GM23338 (cell line): ENCODE results near the gene SYNPO2. TPM values are rescaled to one million over a fixed set of nuclear protein-coding genes. Genes with fewer than 3 reads are reported as not detected.

Experiments used
- ATAC-seq: fragments of 200-7000 bp; cut with Tn5 transposase; 3 replicates; pipeline ENCODE4 v1.9.1; 2020
- DNase-seq: peaks from one replicate; pipeline ENCODE4 v3.0.0-alpha.2; 2015; ENCODE audit warnings: low spot score
- H2AFZ ChIP-seq: fragments of 200-600 bp; sonication (generic); 2 replicates; pipeline ENCODE4 v1.8.0; 2016; ENCODE audit warnings: antibody characterized with exemption, mild to moderate bottlenecking, moderate library complexity
- H3F3A ChIP-seq: fragments of 200-600 bp; sonication (generic); replicated peaks from 2 replicates; pipeline ENCODE4 v1.8.0; 2017; ENCODE audit warnings: antibody characterized with exemption, mixed run types, low read depth
- H3K27ac ChIP-seq: fragments of 200-600 bp; sonication (generic); 2 replicates; pipeline ENCODE4 v1.6.1; 2016; ENCODE audit warnings: low read depth
- H3K27me3 ChIP-seq: fragments of 200-600 bp; sonication (generic); 2 replicates; pipeline ENCODE4 v1.8.0; 2016; ENCODE audit warnings: mild to moderate bottlenecking, mixed run types, moderate library complexity; ENCODE audit not compliant: insufficient read depth
- H3K36me3 ChIP-seq: fragments of 200-600 bp; sonication (generic); 2 replicates; pipeline ENCODE4 v1.8.0; 2016; ENCODE audit warnings: mild to moderate bottlenecking; ENCODE audit not compliant: insufficient read depth
- H3K4me1 ChIP-seq: fragments of 200-600 bp; sonication (generic); 2 replicates; pipeline ENCODE4 v1.8.0; 2016; ENCODE audit warnings: mild to moderate bottlenecking, moderate library complexity; ENCODE audit not compliant: insufficient read depth
- H3K4me2 ChIP-seq: fragments of 200-600 bp; sonication (generic); 2 replicates; pipeline ENCODE4 v1.7.1; 2017; ENCODE audit warnings: mixed run types
- H3K4me3 ChIP-seq: fragments of 200-600 bp; sonication (generic); 2 replicates; pipeline ENCODE4 v1.6.1; 2016; ENCODE audit warnings: mixed run types
- H3K79me2 ChIP-seq: fragments of 200-600 bp; sonication (generic); replicated peaks from 2 replicates; pipeline ENCODE4 v1.8.0; 2017; ENCODE audit warnings: mild to moderate bottlenecking; ENCODE audit not compliant: insufficient read depth
- H3K9me2 ChIP-seq: fragments of 200-600 bp; sonication (generic); 2 replicates; pipeline ENCODE4 v1.8.0; 2017; ENCODE audit not compliant: insufficient read depth
- H4K20me1 ChIP-seq: fragments of 200-600 bp; sonication (generic); replicated peaks from 2 replicates; pipeline ENCODE4 v1.8.0; 2017; ENCODE audit warnings: mild to moderate bottlenecking; ENCODE audit not compliant: insufficient read depth
- H3K27ac Mint-ChIP-seq: 2 replicates; pipeline ENCODE4 v1.8.0; 2020; ENCODE audit warnings: inconsistent platforms, mild to moderate bottlenecking, moderate library complexity, mixed read lengths
- H3K27me3 Mint-ChIP-seq: 3 replicates; pipeline ENCODE4 v1.8.0; 2022; ENCODE audit warnings: low read depth, mild to moderate bottlenecking, moderate library complexity, mixed read lengths, inconsistent platforms; ENCODE audit not compliant: insufficient read depth, poor library complexity
- H3K36me3 Mint-ChIP-seq: 3 replicates; pipeline ENCODE4 v1.8.0; 2021; ENCODE audit warnings: low read depth, mild to moderate bottlenecking, inconsistent platforms, moderate library complexity, mixed read lengths
- H3K4me1 Mint-ChIP-seq: 3 replicates; pipeline ENCODE4 v1.8.0; 2020; ENCODE audit warnings: mild to moderate bottlenecking, inconsistent platforms, mixed read lengths
- H3K4me3 Mint-ChIP-seq: 3 replicates; pipeline ENCODE4 v1.8.0; 2021; ENCODE audit warnings: moderate library complexity, mild to moderate bottlenecking, inconsistent platforms, mixed read lengths
- H3K9me3 Mint-ChIP-seq: 3 replicates; pipeline ENCODE4 v1.8.0; 2020; ENCODE audit warnings: moderate library complexity, mild to moderate bottlenecking, inconsistent platforms, mixed read lengths
- CREB1 ChIP-seq: fragments of 250-450 bp; sonication (Bioruptor Pico); IDR thresholded peaks from 2 replicates; pipeline ENCODE4 v1.5.0; 2020; ENCODE audit warnings: low read depth, mild to moderate bottlenecking, moderate library complexity
- EZH2 ChIP-seq: fragments of 200-600 bp; sonication (generic); IDR thresholded peaks from one replicate; pipeline ENCODE4 v1.8.0; 2017; ENCODE audit warnings: antibody characterized with exemption, mild to moderate bottlenecking, low read depth; ENCODE audit not compliant: unreplicated experiment
- EZH2phosphoT487 ChIP-seq: fragments of 200-600 bp; sonication (generic); IDR thresholded peaks from one replicate; pipeline ENCODE4 v1.8.1; 2018; ENCODE audit warnings: antibody characterized with exemption; ENCODE audit not compliant: unreplicated experiment
- JUNB ChIP-seq: IDR thresholded peaks from one replicate; pipeline ENCODE4 v1.6.1; 2016; ENCODE audit warnings: antibody characterized with exemption; ENCODE audit not compliant: unreplicated experiment
- NANOG ChIP-seq: IDR thresholded peaks from 2 replicates; pipeline ENCODE4 v1.6.1; 2016; ENCODE audit warnings: antibody characterized with exemption, borderline replicate concordance
- POLR2AphosphoS5 ChIP-seq: IDR thresholded peaks from 2 replicates; pipeline ENCODE4 v1.6.1; 2016; ENCODE audit warnings: antibody characterized with exemption, low read depth
- REST ChIP-seq: IDR thresholded peaks from one replicate; pipeline ENCODE4 v1.6.1; 2018; ENCODE audit warnings: antibody characterized with exemption; ENCODE audit not compliant: unreplicated experiment
- STAT1 ChIP-seq: IDR thresholded peaks from one replicate; pipeline ENCODE4 v1.6.1; 2016; ENCODE audit warnings: antibody characterized with exemption; ENCODE audit not compliant: unreplicated experiment
- ZNF114 ChIP-seq: fragments of 250-450 bp; sonication (Bioruptor Pico); IDR thresholded peaks from 2 replicates; pipeline ENCODE4 v1.5.0; 2020; ENCODE audit warnings: mild to moderate bottlenecking, moderate library complexity
- ZNF331 ChIP-seq: fragments of 250-450 bp; sonication (Bioruptor Pico); IDR thresholded peaks from 2 replicates; pipeline ENCODE4 v1.5.0; 2020; ENCODE audit warnings: low read depth, mild to moderate bottlenecking, moderate library complexity
- polyA plus RNA-seq: library from polyadenylated mRNA; unstranded; fragments of >200 nt; fragmentation: Nextera tagmentation; extraction: Ambion mirVana; gene quantifications from 2 replicates; pipeline ENCODE4 v1.2.1, GENCODE V29; 2016
- total RNA-seq: library from RNA; depleted of rRNA; stranded (reverse); fragments of >200 nt; shearing (Covaris generic); gene quantifications from 2 replicates; pipeline ENCODE4 v1.2.3, GENCODE V29; 2014
- TF ChIP-seq, protein P1 (sequence below), 2 experiments: fragments of 200-600 bp in 1 of 2; sonication (generic) in 1 of 2; conservative IDR thresholded peaks; 2 replicates each; pipeline versions ENCODE4 v1.5.1 to v1.6.1; 2016 to 2017; ENCODE audit warnings: antibody characterized with exemption in 2 of 2, low read depth in 2 of 2, mild to moderate bottlenecking in 2 of 2, moderate library complexity in 1 of 2
- TF ChIP-seq, protein P2 (sequence below): fragments of 250-450 bp; sonication (Bioruptor Pico); IDR thresholded peaks from 2 replicates; pipeline ENCODE4 v1.5.0; 2020; ENCODE audit warnings: mild to moderate bottlenecking, moderate library complexity
- TF ChIP-seq, protein P3 (sequence below): IDR thresholded peaks from 2 replicates; pipeline ENCODE4 v1.6.1; 2016; ENCODE audit warnings: antibody characterized with exemption

SYNPO2 gene
- total and polyA plus RNA-seq, 2 experiments from 2014 or later = 2.1 to 3.4 TPM

DNA sequence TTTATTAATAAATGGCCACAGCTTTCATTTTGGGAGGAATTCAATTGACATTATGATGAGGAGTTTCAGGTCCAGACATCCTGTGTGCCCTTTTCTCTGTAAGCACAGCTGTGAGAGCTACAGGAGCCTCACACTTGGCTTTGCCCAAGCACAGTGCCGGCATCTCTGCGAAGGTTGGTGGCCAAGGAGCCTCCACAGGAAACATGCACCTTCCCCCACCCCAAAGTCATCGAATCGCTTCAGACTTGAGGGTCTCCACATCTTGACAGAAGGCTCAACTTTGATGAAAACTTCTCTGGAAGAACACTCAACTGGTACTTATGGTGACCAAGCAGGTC is 100.0 kb downstream of the SYNPO2 start:
- no peak overlapping the region for H2AFZ ChIP-seq

More for the DNA sequence above, 100.0 kb downstream of the SYNPO2 start:
- DNase-seq (no peak), ATAC-seq (no peak)
- Histone ChIP-seq H3K27ac (no peak overlapping the region), H3K36me3 (no peaks in the 10 kb centered on the region), H3K4me1 (peaks cover 11% of the 10 kb centered on the region), H3K4me3 (no peak overlapping the region), H3F3A (no peaks in the 10 kb centered on the region), H4K20me1 (no peaks in the 10 kb centered on the region), H3K4me2 (no peak overlapping the region), H3K27me3 (no peaks in the 10 kb centered on the region), H3K79me2 (no peaks in the 10 kb centered on the region), H3K9me2 (peaks cover 9% of the 10 kb centered on the region)
- H3K4me1 Mint-ChIP-seq = peaks cover 11% of the 10 kb centered on the region
- H3K27me3 Mint-ChIP-seq = no peaks in the 10 kb centered on the region
- no peaks in the 10 kb centered on the region; the same call in 2 of the 3 replicates for H3K9me3 Mint-ChIP-seq
- H3K27ac Mint-ChIP-seq = no peak overlapping the region
- no peaks in the 10 kb centered on the region for H3K36me3 Mint-ChIP-seq
- TF ChIP-seq REST (no peak), ZNF114 (CRISPR knock-in tag) (no peak), CREB1 (CRISPR knock-in tag) (no peak), POLR2AphosphoS5 (no peak), STAT1 (no peak), NANOG (no peak), ZNF331 (CRISPR knock-in tag) (no peak), JUNB (no peak), EZH2 (no peak), EZH2phosphoT487 (no peak)
- TF ChIP-seq, protein P1, sequence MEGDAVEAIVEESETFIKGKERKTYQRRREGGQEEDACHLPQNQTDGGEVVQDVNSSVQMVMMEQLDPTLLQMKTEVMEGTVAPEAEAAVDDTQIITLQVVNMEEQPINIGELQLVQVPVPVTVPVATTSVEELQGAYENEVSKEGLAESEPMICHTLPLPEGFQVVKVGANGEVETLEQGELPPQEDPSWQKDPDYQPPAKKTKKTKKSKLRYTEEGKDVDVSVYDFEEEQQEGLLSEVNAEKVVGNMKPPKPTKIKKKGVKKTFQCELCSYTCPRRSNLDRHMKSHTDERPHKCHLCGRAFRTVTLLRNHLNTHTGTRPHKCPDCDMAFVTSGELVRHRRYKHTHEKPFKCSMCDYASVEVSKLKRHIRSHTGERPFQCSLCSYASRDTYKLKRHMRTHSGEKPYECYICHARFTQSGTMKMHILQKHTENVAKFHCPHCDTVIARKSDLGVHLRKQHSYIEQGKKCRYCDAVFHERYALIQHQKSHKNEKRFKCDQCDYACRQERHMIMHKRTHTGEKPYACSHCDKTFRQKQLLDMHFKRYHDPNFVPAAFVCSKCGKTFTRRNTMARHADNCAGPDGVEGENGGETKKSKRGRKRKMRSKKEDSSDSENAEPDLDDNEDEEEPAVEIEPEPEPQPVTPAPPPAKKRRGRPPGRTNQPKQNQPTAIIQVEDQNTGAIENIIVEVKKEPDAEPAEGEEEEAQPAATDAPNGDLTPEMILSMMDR (conservative IDR thresholded peaks at IDR 0.05; ENCODE audit: low read depth in 2 of 2) = no peak
- TF ChIP-seq, protein P2, sequence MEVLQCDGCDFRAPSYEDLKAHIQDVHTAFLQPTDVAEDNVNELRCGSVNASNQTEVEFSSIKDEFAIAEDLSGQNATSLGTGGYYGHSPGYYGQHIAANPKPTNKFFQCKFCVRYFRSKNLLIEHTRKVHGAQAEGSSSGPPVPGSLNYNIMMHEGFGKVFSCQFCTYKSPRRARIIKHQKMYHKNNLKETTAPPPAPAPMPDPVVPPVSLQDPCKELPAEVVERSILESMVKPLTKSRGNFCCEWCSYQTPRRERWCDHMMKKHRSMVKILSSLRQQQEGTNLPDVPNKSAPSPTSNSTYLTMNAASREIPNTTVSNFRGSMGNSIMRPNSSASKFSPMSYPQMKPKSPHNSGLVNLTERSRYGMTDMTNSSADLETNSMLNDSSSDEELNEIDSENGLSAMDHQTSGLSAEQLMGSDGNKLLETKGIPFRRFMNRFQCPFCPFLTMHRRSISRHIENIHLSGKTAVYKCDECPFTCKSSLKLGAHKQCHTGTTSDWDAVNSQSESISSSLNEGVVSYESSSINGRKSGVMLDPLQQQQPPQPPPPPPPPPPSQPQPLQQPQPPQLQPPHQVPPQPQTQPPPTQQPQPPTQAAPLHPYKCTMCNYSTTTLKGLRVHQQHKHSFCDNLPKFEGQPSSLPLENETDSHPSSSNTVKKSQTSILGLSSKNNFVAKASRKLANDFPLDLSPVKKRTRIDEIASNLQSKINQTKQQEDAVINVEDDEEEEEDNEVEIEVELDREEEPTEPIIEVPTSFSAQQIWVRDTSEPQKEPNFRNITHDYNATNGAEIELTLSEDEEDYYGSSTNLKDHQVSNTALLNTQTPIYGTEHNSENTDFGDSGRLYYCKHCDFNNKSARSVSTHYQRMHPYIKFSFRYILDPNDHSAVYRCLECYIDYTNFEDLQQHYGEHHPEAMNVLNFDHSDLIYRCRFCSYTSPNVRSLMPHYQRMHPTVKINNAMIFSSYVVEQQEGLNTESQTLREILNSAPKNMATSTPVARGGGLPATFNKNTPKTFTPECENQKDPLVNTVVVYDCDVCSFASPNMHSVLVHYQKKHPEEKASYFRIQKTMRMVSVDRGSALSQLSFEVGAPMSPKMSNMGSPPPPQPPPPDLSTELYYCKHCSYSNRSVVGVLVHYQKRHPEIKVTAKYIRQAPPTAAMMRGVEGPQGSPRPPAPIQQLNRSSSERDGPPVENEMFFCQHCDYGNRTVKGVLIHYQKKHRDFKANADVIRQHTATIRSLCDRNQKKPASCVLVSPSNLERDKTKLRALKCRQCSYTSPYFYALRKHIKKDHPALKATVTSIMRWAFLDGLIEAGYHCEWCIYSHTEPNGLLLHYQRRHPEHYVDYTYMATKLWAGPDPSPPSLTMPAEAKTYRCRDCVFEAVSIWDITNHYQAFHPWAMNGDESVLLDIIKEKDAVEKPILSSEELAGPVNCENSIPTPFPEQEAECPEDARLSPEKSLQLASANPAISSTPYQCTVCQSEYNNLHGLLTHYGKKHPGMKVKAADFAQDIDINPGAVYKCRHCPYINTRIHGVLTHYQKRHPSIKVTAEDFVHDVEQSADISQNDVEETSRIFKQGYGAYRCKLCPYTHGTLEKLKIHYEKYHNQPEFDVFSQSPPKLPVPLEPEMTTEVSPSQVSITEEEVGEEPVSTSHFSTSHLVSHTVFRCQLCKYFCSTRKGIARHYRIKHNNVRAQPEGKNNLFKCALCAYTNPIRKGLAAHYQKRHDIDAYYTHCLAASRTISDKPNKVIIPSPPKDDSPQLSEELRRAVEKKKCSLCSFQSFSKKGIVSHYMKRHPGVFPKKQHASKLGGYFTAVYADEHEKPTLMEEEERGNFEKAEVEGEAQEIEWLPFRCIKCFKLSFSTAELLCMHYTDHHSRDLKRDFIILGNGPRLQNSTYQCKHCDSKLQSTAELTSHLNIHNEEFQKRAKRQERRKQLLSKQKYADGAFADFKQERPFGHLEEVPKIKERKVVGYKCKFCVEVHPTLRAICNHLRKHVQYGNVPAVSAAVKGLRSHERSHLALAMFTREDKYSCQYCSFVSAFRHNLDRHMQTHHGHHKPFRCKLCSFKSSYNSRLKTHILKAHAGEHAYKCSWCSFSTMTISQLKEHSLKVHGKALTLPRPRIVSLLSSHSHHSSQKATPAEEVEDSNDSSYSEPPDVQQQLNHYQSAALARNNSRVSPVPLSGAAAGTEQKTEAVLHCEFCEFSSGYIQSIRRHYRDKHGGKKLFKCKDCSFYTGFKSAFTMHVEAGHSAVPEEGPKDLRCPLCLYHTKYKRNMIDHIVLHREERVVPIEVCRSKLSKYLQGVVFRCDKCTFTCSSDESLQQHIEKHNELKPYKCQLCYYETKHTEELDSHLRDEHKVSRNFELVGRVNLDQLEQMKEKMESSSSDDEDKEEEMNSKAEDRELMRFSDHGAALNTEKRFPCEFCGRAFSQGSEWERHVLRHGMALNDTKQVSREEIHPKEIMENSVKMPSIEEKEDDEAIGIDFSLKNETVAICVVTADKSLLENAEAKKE (CRISPR knock-in tag) = no peak
- TF ChIP-seq, protein P3, sequence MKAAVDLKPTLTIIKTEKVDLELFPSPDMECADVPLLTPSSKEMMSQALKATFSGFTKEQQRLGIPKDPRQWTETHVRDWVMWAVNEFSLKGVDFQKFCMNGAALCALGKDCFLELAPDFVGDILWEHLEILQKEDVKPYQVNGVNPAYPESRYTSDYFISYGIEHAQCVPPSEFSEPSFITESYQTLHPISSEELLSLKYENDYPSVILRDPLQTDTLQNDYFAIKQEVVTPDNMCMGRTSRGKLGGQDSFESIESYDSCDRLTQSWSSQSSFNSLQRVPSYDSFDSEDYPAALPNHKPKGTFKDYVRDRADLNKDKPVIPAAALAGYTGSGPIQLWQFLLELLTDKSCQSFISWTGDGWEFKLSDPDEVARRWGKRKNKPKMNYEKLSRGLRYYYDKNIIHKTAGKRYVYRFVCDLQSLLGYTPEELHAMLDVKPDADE = no peak
- H3K4me3 Mint-ChIP-seq = no peak overlapping the region
